Chondrocyte (in vitro differentiated cells): Measurements from ENCODE around the gene TARBP2. TPM values are rescaled to one million over a fixed set of nuclear protein-coding genes. Genes with fewer than 3 reads are reported as not detected.

Experiments
- DNase-seq: peaks from one replicate; pipeline ENCODE4 v3.0.0; 2021; ENCODE audit warnings: mixed read lengths, low spot score
- H3K27ac Mint-ChIP-seq: one replicate; pipeline ENCODE4 v1.8.0; 2021; ENCODE audit warnings: mild to moderate bottlenecking, moderate library complexity, mixed read lengths; ENCODE audit not compliant: unreplicated experiment
- H3K27me3 Mint-ChIP-seq: 2 replicates; pipeline ENCODE4 v1.8.0; 2021; ENCODE audit warnings: low read depth, mixed read lengths
- H3K36me3 Mint-ChIP-seq: 2 replicates; pipeline ENCODE4 v1.8.0; 2021; ENCODE audit warnings: low read depth, mixed read lengths
- H3K4me1 Mint-ChIP-seq: 2 replicates; pipeline ENCODE4 v1.8.0; 2021; ENCODE audit warnings: low read depth, mild to moderate bottlenecking, mixed read lengths
- H3K4me3 Mint-ChIP-seq: one replicate; pipeline ENCODE4 v1.8.0; 2021; ENCODE audit warnings: mild to moderate bottlenecking, moderate library complexity, mixed read lengths; ENCODE audit not compliant: unreplicated experiment
- H3K9me3 Mint-ChIP-seq: 2 replicates; pipeline ENCODE4 v1.8.0; 2021; ENCODE audit warnings: low read depth, mixed read lengths
- CTCF ChIP-seq: fragments of 200-600 bp; sonication (generic); IDR thresholded peaks from 2 replicates; pipeline ENCODE4 v1.5.0; 2021; ENCODE audit warnings: antibody characterized with exemption, mild to moderate bottlenecking, moderate library complexity
- total RNA-seq: library from RNA; stranded (reverse); gene quantifications from 3 replicates; pipeline ENCODE4 v1.2.1, GENCODE V29; 2021

Gene TARBP2
- total RNA-seq, 1 donor from 2014 or later: 23.5 TPM

GRCh38 chr12:53552361-53553327, 51.6 kb downstream of the TARBP2 start:
- Mint-ChIP-seq H3K4me1 (peaks cover 16% of the 10 kb centered on the region), H3K27me3 (no peaks in the 10 kb centered on the region), H3K9me3 (no peaks in the 10 kb centered on the region), H3K27ac (no peak overlapping the region), H3K36me3 (peaks cover 12% of the 10 kb centered on the region), H3K4me3 (no peak overlapping the region)
- no peak for TF ChIP-seq CTCF
- no peak for DNase-seq

Other genes starting within 250 kb of the TARBP2 start
- gene ESPL1, start 233.0 kb upstream of the TARBP2 start, total RNA-seq: 4.0 to 5.5 TPM (median 4.8 TPM) in 3 replicates
- 266 to 309 TPM (median 274 TPM) in 3 replicates for gene PFDN5, start 205.7 kb upstream of the TARBP2 start, total RNA-seq
- gene MYG1, start 201.6 kb upstream of the TARBP2 start, total RNA-seq: 44.1 to 47.0 TPM (median 47.0 TPM) in 3 replicates
- gene AAAS, start 179.7 kb upstream of the TARBP2 start, total RNA-seq: 48.6 to 71.1 TPM (median 52.8 TPM) in 3 replicates
- gene SP7, start 164.9 kb upstream of the TARBP2 start, total RNA-seq: not detected in 3 replicates
- gene SP1, start 121.1 kb upstream of the TARBP2 start, total RNA-seq: 57.1 to 59.7 TPM (median 59.0 TPM) in 3 replicates
- gene AMHR2, start 77.4 kb upstream of the TARBP2 start, total RNA-seq: not detected in 3 replicates
- gene PRR13, start 59.5 kb upstream of the TARBP2 start, total RNA-seq: 96.2 to 110 TPM (median 102 TPM) in 3 replicates
- gene PCBP2, start 49.2 kb upstream of the TARBP2 start, total RNA-seq: 601 to 638 TPM (median 611 TPM) in 3 replicates
- 25.5 to 30.6 TPM (median 26.9 TPM) in 3 replicates for gene MAP3K12, start 1.8 kb upstream of the TARBP2 start, total RNA-seq
- gene NPFF, start 6.2 kb downstream of the TARBP2 start, total RNA-seq: 0.92 TPM in 1 of 3 replicates, not detected in the others
- gene ATF7, start 125.1 kb downstream of the TARBP2 start, total RNA-seq: 44.4 to 52.7 TPM (median 51.2 TPM) in 3 replicates
- 201 to 204 TPM (median 203 TPM) in 3 replicates for gene ATP5MC2, start 174.8 kb downstream of the TARBP2 start, total RNA-seq
- gene CALCOCO1, start 226.2 kb downstream of the TARBP2 start, total RNA-seq: 80.9 to 96.6 TPM (median 86.9 TPM) in 3 replicates